Common myeloid progenitor, CD34-positive (primary cell): ENCODE data around the gene TAP2.

ENCODE experiments used
- CTCF ChIA-PET: fragments of 350-600 bp; sonication (Branson Sonifier 250); formaldehyde crosslinking; loops from one replicate; lab custom pipeline; 2021; ENCODE audit warnings: antibody characterized with exemption; lab: Charles Lee
- POLR2A ChIA-PET: fragments of 350-600 bp; sonication (Branson Sonifier 250); formaldehyde crosslinking; loops from one replicate; lab custom pipeline; 2021; ENCODE audit warnings: antibody characterized with exemption; lab: Charles Lee
- DNase-seq, 3 donors: peaks; one replicate each; pipeline versions ENCODE4 v3.0.0 to v3.0.0-alpha.2; 2013
- H3K27ac ChIP-seq, 2 experiments: 1 replicate in 1 of 2; 2 replicates in 1 of 2; pipeline ENCODE4 v1.7.0; 2013; ENCODE audit warnings: inconsistent platforms in 2 of 2, low read length in 2 of 2, mild to moderate bottlenecking in 2 of 2, low read depth in 1 of 2, moderate library complexity in 1 of 2; ENCODE audit not compliant: severe bottlenecking in 2 of 2, insufficient read depth in 1 of 2, poor library complexity in 1 of 2
- H3K27me3 ChIP-seq, 5 experiments: replicated peaks in 2 of 5; 1 replicate in 3 of 5; 2 replicates in 2 of 5; pipeline versions ENCODE4 v1.6.1 to v1.7.0; 2013; ENCODE audit warnings: low read length in 4 of 5, mild to moderate bottlenecking in 2 of 5, moderate library complexity in 2 of 5, inconsistent platforms in 1 of 5; ENCODE audit not compliant: insufficient read depth in 5 of 5, control insufficient read depth in 4 of 5
- H3K36me3 ChIP-seq, 4 experiments: 1 replicate in 2 of 4; 2 replicates in 2 of 4; pipeline versions ENCODE4 v1.6.1 to v1.7.0; 2013; ENCODE audit warnings: low read length in 3 of 4, control low read depth in 1 of 4, mild to moderate bottlenecking in 1 of 4; ENCODE audit not compliant: control insufficient read depth in 4 of 4, insufficient read depth in 4 of 4
- H3K4me1 ChIP-seq, 4 experiments: 1 replicate in 3 of 4; 2 replicates in 1 of 4; pipeline versions ENCODE4 v1.6.1 to v1.7.1; 2013; ENCODE audit warnings: low read length in 3 of 4, mild to moderate bottlenecking in 3 of 4, control low read depth in 1 of 4, inconsistent platforms in 1 of 4, moderate library complexity in 1 of 4; ENCODE audit not compliant: control insufficient read depth in 4 of 4, insufficient read depth in 4 of 4; ENCODE audit errors: control extremely low read depth in 1 of 4
- H3K4me3 ChIP-seq, 7 experiments: 1 replicate in 4 of 7; 2 replicates in 3 of 7; pipeline versions ENCODE4 v1.5.1 to v1.7.0; 2013; ENCODE audit warnings: mild to moderate bottlenecking in 7 of 7, low read length in 6 of 7, moderate library complexity in 6 of 7, inconsistent platforms in 2 of 7, low read depth in 2 of 7, control low read depth in 1 of 7; ENCODE audit not compliant: insufficient read depth in 4 of 7, control insufficient read depth in 1 of 7; ENCODE audit errors: extremely low read depth in 1 of 7
- H3K9me3 ChIP-seq, 5 experiments: 1 replicate in 4 of 5; 2 replicates in 1 of 5; pipeline versions ENCODE4 v1.6.1 to v1.7.1; 2013; ENCODE audit warnings: low read length in 4 of 5, mild to moderate bottlenecking in 2 of 5, inconsistent platforms in 1 of 5, low read depth in 1 of 5, moderate library complexity in 1 of 5; ENCODE audit not compliant: control insufficient read depth in 4 of 5, insufficient read depth in 2 of 5; ENCODE audit errors: control extremely low read depth in 1 of 5
- WGBS: methylation state at CpG from one replicate; pipeline ENCODE4 v1.1.5; 2013; ENCODE audit not compliant: insufficient coverage; 5-methylcytosine and 5-hydroxymethylcytosine counted together

The TAP2 gene

DNA sequence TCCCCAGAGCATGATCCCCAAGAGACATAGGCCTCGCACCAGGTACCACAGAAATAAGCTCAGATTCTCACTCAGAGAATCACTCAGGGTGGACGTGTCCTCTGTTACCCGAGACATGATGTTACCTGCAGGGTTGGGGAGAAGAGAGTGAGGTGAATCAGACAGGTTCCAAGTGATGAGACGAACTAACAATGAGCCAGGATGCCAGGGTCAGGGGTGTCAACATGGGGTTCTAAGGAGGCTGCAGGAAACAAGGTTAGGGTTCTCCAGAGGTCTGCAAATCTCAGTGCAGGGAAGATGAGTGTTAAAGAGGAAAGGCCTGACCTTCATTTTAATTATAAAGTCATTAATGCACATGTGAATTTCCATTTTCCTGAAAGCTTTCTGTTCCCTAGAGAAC is 12.5 kb upstream of the TAP2 start:
- no peak for DNase-seq
- Histone ChIP-seq H3K27me3 (no peaks in the 10 kb centered on the region), H3K36me3 (peaks cover 26 to 49% (median 40%) of the 10 kb centered on the region in 4 experiments), H3K27ac (no peak overlapping the region), H3K4me3 (no peak overlapping the region), H3K4me1 (peaks cover 10 to 45% (median 33%) of the 10 kb centered on the region in 4 experiments), H3K9me3 (no peaks in the 10 kb centered on the region)
- ChIA-PET POLR2A (interaction anchor here (0.9 kb wide), 1 partner anchor 13 kb away, joined by 3 read pairs; the partner anchor contains the start of gene TAP2), CTCF (interaction anchor here (1.1 to 3.5 kb wide), 4 partner anchors 8 to 20 kb away, joined by 3 to 23 read pairs (median 10); partner anchors contain the start of gene TAP2)
- 92% methylated on average over 4 of the region's 4 CpGs for WGBS

GRCh38 chr6:32849126-32849525 is 10.6 kb upstream of the TAP2 start:
- 75% methylated on average over 4 of the region's 6 CpGs for whole genome bisulfite sequencing

DNA sequence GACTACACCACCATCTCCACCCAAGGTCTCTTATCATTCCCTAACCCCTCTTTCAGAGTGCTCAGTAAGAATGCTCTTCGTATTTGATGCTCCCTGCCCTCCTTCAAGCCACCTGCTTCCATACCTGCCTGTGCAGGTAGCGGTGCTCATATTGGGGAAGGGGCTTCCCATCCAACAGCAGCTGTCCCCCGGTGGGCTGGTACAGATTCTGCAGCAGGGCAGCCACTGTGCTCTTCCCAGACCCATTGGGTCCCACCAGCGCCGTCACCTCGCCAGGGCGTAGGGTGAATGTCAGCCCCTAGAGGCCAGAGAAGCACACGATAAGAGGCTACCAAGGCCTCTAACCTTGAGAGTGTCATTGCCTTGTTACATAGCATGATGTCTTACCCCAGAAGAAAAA is 9.3 kb upstream of the TAP2 start:
- Histone ChIP-seq H3K9me3 (no peaks in the 10 kb centered on the region), H3K36me3 (peaks cover 26 to 55% (median 41%) of the 10 kb centered on the region in 4 experiments), H3K4me3 (no peak overlapping the region), H3K27me3 (no peaks in the 10 kb centered on the region), H3K27ac (no peak overlapping the region), H3K4me1 (peaks cover 13 to 57% (median 39%) of the 10 kb centered on the region in 4 experiments)
- no peak for DNase-seq
- POLR2A ChIA-PET: no interaction called here
- CTCF ChIA-PET: interaction anchor here (0.5 kb wide), 1 partner anchor 1579 kb away, joined by 3 read pairs; no protein-coding TSS in a partner anchor
- 96% methylated on average over 8 of the region's 8 CpGs for WGBS

More at GRCh38 chr6:32849126-32849525, 10.6 kb upstream of the TAP2 start:
- Histone ChIP-seq H3K4me3 (no peak overlapping the region), H3K27ac (peak overlapping the region in 1 of 2 experiments; percentile 12), H3K27me3 (no peaks in the 10 kb centered on the region), H3K4me1 (peaks cover 7 to 47% (median 37%) of the 10 kb centered on the region in 4 experiments), H3K36me3 (peaks cover 25 to 54% (median 41%) of the 10 kb centered on the region in 4 experiments), H3K9me3 (no peaks in the 10 kb centered on the region)
- ChIA-PET POLR2A (no interaction called here), CTCF (interaction anchor here (3.5 kb wide), 1 partner anchor 19 kb away, joined by 16 read pairs; no protein-coding TSS in a partner anchor)
- DNase-seq: no peak

- 100% methylated on average over 5 of the region's 10 CpGs for WGBS
- CTCF ChIA-PET: interaction anchor here (0.5 to 3.8 kb wide), 3 partner anchors 19 to 1578 kb away, joined by 3 to 24 read pairs (median 3); no protein-coding TSS in a partner anchor
- Histone ChIP-seq H3K4me3 (no peak overlapping the region), H3K27me3 (no peaks in the 10 kb centered on the region), H3K4me1 (peaks cover 16 to 57% (median 37%) of the 10 kb centered on the region in 4 experiments), H3K27ac (no peak overlapping the region), H3K36me3 (peaks cover 32 to 63% (median 46%) of the 10 kb centered on the region in 4 experiments), H3K9me3 (no peaks in the 10 kb centered on the region)
- POLR2A ChIA-PET: no interaction called here
- DNase-seq: no peak
Observed at GRCh38 chr6:32847004-32847403, 8.5 kb upstream of the TAP2 start.

DNA sequence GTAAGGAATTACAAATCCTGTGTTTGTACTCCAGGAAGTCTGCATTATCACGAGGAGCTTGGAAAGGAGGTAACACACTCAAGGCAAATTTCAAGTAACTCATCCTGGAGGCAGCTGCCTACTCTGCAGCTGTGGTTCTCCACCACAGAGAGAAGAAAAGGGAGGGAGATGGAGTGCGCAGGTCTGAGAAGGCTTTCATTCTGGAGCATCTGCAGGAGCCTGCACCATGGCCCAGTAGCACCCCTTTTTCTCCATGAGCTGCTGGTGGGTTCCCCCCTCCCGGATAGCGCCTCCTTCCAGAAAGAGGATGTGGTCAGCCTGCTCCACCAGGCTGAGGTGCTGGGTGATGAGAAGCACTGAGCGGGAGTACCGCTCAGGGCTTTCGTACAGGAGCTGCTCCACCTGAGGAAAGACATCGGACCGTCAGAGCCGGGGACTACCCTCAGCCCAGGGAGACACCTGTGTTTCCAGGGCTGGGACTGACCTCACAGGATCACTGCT is 6.9 kb upstream of the TAP2 start:
- no peaks in the 10 kb centered on the region for H3K9me3 ChIP-seq
- peak overlapping the region; percentile 80 to 92 for H3K27ac ChIP-seq
- peak in 2 of 3 donors; percentile 62 to 71 for DNase-seq
- H3K36me3 ChIP-seq: peaks cover 33 to 68% (median 47%) of the 10 kb centered on the region in 4 experiments
- CTCF ChIA-PET: interaction anchor here (0.8 to 3.8 kb wide), 8 partner anchors 9 to 432 kb away, joined by 3 to 49 read pairs (median 6); partner anchors contain the start of genes PSMB9 and TAP1
- peaks cover 23 to 66% (median 39%) of the 10 kb centered on the region in 4 experiments for H3K4me1 ChIP-seq
- H3K4me3 ChIP-seq: peak overlapping the region; percentile 2 to 98 (median 90)
- POLR2A ChIA-PET: interaction anchor here (1.0 to 3.0 kb wide), 4 partner anchors 8 to 127 kb away, joined by 3 to 29 read pairs (median 6); partner anchors contain the start of genes PSMB9 and TAP1
- no peaks in the 10 kb centered on the region for H3K27me3 ChIP-seq
- 3% methylated on average over 8 of the region's 10 CpGs for WGBS

- Histone ChIP-seq H3K9me3 (no peaks in the 10 kb centered on the region), H3K4me3 (peak overlapping the region; percentile 52 to 98 (median 94)), H3K36me3 (peaks cover 31 to 65% (median 42%) of the 10 kb centered on the region in 4 experiments), H3K4me1 (peaks cover 23 to 71% (median 40%) of the 10 kb centered on the region in 4 experiments), H3K27me3 (no peaks in the 10 kb centered on the region), H3K27ac (peak overlapping the region; percentile 80 to 92)
- ChIA-PET CTCF (interaction anchor here (0.8 to 3.8 kb wide), 9 partner anchors 10 to 431 kb away, joined by 3 to 49 read pairs (median 7); partner anchors contain the start of genes PSMB9 and TAP1), POLR2A (interaction anchor here (1.0 to 3.0 kb wide), 4 partner anchors 9 to 127 kb away, joined by 3 to 29 read pairs (median 5); partner anchors contain the start of genes PSMB9 and TAP1)
- 0% methylated on average over 13 of the region's 19 CpGs for WGBS
- DNase-seq: no peak
Observed at GRCh38 chr6:32844839-32845383, 6.4 kb upstream of the TAP2 start.
